ENCODE data around the gene KANSL1. TPM values are rescaled to one million over a fixed set of nuclear protein-coding genes. Genes with fewer than 3 reads are reported as not detected.

KANSL1 gene
- total and polyA plus RNA-seq, 9 of the 15 experiments (the other 6 are each of a cell fraction or from before 2014, with no cell fraction given), result 3.6 to 55.4 (median 31.8) TPM

DNA sequence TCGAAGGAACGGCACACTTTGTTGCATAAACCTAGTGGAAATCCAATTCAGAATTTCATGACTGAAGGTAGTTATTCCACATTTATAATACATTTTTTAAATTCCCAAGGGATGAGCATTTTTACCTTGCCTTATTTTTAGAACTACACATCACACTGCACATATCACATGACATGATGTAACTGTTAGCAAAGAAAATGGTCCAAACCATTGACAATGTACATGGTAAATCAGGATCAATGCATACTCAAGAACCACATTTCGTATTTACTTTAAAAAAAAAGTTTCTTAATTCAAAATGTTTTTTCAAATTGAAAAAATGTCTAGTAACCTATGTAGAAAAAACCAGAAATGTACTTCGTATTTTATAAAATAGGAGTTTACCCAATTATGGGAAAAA lies 2.5 kb downstream of the KANSL1 start (continued):
- TF ChIP-seq, protein P1, sequence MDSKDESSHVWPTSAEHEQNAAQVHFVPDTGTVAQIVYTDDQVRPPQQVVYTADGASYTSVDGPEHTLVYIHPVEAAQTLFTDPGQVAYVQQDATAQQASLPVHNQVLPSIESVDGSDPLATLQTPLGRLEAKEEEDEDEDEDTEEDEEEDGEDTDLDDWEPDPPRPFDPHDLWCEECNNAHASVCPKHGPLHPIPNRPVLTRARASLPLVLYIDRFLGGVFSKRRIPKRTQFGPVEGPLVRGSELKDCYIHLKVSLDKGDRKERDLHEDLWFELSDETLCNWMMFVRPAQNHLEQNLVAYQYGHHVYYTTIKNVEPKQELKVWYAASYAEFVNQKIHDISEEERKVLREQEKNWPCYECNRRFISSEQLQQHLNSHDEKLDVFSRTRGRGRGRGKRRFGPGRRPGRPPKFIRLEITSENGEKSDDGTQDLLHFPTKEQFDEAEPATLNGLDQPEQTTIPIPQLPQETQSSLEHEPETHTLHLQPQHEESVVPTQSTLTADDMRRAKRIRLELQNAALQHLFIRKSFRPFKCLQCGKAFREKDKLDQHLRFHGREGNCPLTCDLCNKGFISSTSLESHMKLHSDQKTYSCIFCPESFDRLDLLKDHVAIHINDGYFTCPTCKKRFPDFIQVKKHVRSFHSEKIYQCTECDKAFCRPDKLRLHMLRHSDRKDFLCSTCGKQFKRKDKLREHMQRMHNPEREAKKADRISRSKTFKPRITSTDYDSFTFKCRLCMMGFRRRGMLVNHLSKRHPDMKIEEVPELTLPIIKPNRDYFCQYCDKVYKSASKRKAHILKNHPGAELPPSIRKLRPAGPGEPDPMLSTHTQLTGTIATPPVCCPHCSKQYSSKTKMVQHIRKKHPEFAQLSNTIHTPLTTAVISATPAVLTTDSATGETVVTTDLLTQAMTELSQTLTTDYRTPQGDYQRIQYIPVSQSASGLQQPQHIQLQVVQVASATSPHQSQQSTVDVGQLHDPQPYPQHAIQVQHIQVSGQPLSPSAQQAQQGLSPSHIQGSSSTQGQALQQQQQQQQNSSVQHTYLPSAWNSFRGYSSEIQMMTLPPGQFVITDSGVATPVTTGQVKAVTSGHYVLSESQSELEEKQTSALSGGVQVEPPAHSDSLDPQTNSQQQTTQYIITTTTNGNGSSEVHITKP (IDR thresholded peaks at IDR 0.05; ENCODE audit: partially characterized antibody), result peak; percentile 81
- TF ChIP-seq, protein P2, sequence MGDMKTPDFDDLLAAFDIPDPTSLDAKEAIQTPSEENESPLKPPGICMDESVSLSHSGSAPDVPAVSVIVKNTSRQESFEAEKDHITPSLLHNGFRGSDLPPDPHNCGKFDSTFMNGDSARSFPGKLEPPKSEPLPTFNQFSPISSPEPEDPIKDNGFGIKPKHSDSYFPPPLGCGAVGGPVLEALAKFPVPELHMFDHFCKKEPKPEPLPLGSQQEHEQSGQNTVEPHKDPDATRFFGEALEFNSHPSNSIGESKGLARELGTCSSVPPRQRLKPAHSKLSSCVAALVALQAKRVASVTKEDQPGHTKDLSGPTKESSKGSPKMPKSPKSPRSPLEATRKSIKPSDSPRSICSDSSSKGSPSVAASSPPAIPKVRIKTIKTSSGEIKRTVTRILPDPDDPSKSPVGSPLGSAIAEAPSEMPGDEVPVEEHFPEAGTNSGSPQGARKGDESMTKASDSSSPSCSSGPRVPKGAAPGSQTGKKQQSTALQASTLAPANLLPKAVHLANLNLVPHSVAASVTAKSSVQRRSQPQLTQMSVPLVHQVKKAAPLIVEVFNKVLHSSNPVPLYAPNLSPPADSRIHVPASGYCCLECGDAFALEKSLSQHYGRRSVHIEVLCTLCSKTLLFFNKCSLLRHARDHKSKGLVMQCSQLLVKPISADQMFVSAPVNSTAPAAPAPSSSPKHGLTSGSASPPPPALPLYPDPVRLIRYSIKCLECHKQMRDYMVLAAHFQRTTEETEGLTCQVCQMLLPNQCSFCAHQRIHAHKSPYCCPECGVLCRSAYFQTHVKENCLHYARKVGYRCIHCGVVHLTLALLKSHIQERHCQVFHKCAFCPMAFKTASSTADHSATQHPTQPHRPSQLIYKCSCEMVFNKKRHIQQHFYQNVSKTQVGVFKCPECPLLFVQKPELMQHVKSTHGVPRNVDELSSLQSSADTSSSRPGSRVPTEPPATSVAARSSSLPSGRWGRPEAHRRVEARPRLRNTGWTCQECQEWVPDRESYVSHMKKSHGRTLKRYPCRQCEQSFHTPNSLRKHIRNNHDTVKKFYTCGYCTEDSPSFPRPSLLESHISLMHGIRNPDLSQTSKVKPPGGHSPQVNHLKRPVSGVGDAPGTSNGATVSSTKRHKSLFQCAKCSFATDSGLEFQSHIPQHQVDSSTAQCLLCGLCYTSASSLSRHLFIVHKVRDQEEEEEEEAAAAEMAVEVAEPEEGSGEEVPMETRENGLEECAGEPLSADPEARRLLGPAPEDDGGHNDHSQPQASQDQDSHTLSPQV (IDR thresholded peaks at IDR 0.05), result no peak
- peak; percentile 69 for TF ChIP-seq POLR2H (tag; IDR thresholded peaks at IDR 0.05; ENCODE audit: low read depth)
- TF ChIP-seq, protein P3, sequence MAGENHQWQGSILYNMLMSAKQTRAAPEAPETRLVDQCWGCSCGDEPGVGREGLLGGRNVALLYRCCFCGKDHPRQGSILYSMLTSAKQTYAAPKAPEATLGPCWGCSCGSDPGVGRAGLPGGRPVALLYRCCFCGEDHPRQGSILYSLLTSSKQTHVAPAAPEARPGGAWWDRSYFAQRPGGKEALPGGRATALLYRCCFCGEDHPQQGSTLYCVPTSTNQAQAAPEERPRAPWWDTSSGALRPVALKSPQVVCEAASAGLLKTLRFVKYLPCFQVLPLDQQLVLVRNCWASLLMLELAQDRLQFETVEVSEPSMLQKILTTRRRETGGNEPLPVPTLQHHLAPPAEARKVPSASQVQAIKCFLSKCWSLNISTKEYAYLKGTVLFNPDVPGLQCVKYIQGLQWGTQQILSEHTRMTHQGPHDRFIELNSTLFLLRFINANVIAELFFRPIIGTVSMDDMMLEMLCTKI (IDR thresholded peaks at IDR 0.05; ENCODE audit: partially characterized antibody), result no peak
- no peak for TF ChIP-seq SAFB2 (IDR thresholded peaks at IDR 0.05; ENCODE audit: borderline replicate concordance, low read depth, low read length, severe bottlenecking)
- TF ChIP-seq, protein P4, sequence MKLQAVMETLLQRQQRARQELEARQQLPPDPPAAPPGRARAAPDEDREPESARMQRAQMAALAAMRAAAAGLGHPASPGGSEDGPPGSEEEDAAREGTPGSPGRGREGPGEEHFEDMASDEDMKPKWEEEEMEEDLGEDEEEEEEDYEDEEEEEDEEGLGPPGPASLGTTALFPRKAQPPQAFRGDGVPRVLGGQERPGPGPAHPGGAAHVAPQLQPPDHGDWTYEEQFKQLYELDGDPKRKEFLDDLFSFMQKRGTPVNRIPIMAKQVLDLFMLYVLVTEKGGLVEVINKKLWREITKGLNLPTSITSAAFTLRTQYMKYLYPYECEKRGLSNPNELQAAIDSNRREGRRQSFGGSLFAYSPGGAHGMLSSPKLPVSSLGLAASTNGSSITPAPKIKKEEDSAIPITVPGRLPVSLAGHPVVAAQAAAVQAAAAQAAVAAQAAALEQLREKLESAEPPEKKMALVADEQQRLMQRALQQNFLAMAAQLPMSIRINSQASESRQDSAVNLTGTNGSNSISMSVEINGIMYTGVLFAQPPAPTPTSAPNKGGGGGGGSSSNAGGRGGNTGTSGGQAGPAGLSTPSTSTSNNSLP (IDR thresholded peaks at IDR 0.05; ENCODE audit: borderline replicate concordance, low read depth, low read length), result no peak
- TF ChIP-seq ZNF507 (tag; conservative IDR thresholded peaks at IDR 0.05), result 0 out of 2 replicates have a peak, but pooled peaks have one; percentile 33
- no peak for TF ChIP-seq ZNF586 (CRISPR knock-in tag; conservative IDR thresholded peaks at IDR 0.05)
- TF ChIP-seq NR4A1 (CRISPR knock-in tag; IDR thresholded peaks at IDR 0.05), result no peak
- no peak for TF ChIP-seq NR4A1 (tag; IDR thresholded peaks at IDR 0.05)
- TF ChIP-seq JUNB (CRISPR knock-in tag; conservative IDR thresholded peaks at IDR 0.05), result no peak
- TF ChIP-seq FUS (optimal IDR thresholded peaks at IDR 0.05; ENCODE audit: low read depth, low read length), result no peak
- no peak for TF ChIP-seq HDAC1 (IDR thresholded peaks at IDR 0.05)
- TF ChIP-seq BCOR (IDR thresholded peaks at IDR 0.05), result no peak
- no peak for TF ChIP-seq CREBBP (IDR thresholded peaks at IDR 0.05; ENCODE audit: low read depth, low read length)

All from K562 (cell line).